Activated CD8-positive, alpha-beta T cell treated with anti-CD3 and anti-CD28 coated beads for 36 hours (primary cell): ENCODE measurements around the gene DAAM1. TPM values are rescaled to one million over a fixed set of nuclear protein-coding genes. Genes with fewer than 3 reads are reported as not detected.

Experiments used
- ATAC-seq: fragments of 200-7000 bp; cut with Tn5 transposase; one replicate; pipeline ENCODE4 v1.10.0; 2021; ENCODE audit warnings: mild to moderate bottlenecking, moderate library complexity
- CTCF ChIA-PET: fragments of 350-600 bp; sonication (Branson Sonifier 250); formaldehyde crosslinking; loops from one replicate; lab custom pipeline; 2021; ENCODE audit warnings: antibody characterized with exemption; lab: Charles Lee
- POLR2A ChIA-PET: fragments of 350-600 bp; sonication (Branson Sonifier 250); formaldehyde crosslinking; loops from one replicate; lab custom pipeline; 2021; ENCODE audit warnings: antibody characterized with exemption; lab: Charles Lee
- DNase-seq: peaks from one replicate; pipeline ENCODE4 v3.0.0-alpha.2; 2020
- H3K27ac Mint-ChIP-seq: one replicate; pipeline ENCODE4 v1.8.0; 2021; ENCODE audit warnings: mild to moderate bottlenecking, mixed read lengths
- H3K27me3 Mint-ChIP-seq: one replicate; pipeline ENCODE4 v1.8.0; 2021; ENCODE audit warnings: mixed read lengths
- H3K36me3 Mint-ChIP-seq: one replicate; pipeline ENCODE4 v1.8.0; 2021; ENCODE audit warnings: low read depth, mixed read lengths
- H3K4me1 Mint-ChIP-seq: one replicate; pipeline ENCODE4 v1.8.0; 2021; ENCODE audit warnings: low read depth, mixed read lengths
- H3K4me3 Mint-ChIP-seq: one replicate; pipeline ENCODE4 v1.8.0; 2021; ENCODE audit warnings: mild to moderate bottlenecking, moderate library complexity, mixed read lengths
- H3K9me3 Mint-ChIP-seq: one replicate; pipeline ENCODE4 v1.8.0; 2021; ENCODE audit warnings: mixed read lengths
- CTCF ChIP-seq: fragments of 200-600 bp; IDR thresholded peaks from one replicate; pipeline ENCODE4 v1.8.0; 2022; ENCODE audit warnings: antibody characterized with exemption, mild to moderate bottlenecking
- intact Hi-C: fragments of 100-400 bp; cut with micrococcal nuclease; formaldehyde crosslinking; loops from one replicate; pipeline ENCODE4 v1.10.0; 2022
- total RNA-seq, 2 experiments: library from RNA; stranded (reverse); gene quantifications; one replicate each; pipeline ENCODE4 v1.2.3, GENCODE V29; 2021

DAAM1 gene
- total RNA-seq, 2 experiments from 2014 or later, result 7.2 to 9.9 TPM

- H3K4me1 Mint-ChIP-seq, result peaks cover 9% of the 10 kb centered on the region
- ATAC-seq (no peak), DNase-seq (no peak)
- H3K27me3 Mint-ChIP-seq, result no peaks in the 10 kb centered on the region
- no peak overlapping the region for H3K4me3 Mint-ChIP-seq
- H3K36me3 Mint-ChIP-seq, result no peaks in the 10 kb centered on the region
- intact Hi-C loops, result no loop called here
- H3K9me3 Mint-ChIP-seq, result no peaks in the 10 kb centered on the region
- H3K27ac Mint-ChIP-seq, result peak overlapping the region; percentile 28
- ChIA-PET CTCF (interaction anchor here (1.2 kb wide), 1 partner anchor 12 kb away, joined by 3 read pairs; no protein-coding TSS in a partner anchor), POLR2A (no interaction called here)
- TF ChIP-seq CTCF, result no peak
Measured at GRCh38 chr14:59320763-59321625, 132.5 kb downstream of the DAAM1 start.

- POLR2A ChIA-PET, result no interaction called here
Measured at GRCh38 chr14:59321626-59321949, 133.1 kb downstream of the DAAM1 start.

GRCh38 chr14:59325906-59326305 is 137.4 kb downstream of the DAAM1 start:
- DNase-seq (no peak), ATAC-seq (no peak)
- Mint-ChIP-seq H3K27ac (no peak overlapping the region), H3K9me3 (no peaks in the 10 kb centered on the region), H3K4me1 (peaks cover 7% of the 10 kb centered on the region), H3K36me3 (peaks cover 2% of the 10 kb centered on the region), H3K27me3 (no peaks in the 10 kb centered on the region), H3K4me3 (no peak overlapping the region)
- TF ChIP-seq CTCF, result no peak
- ChIA-PET CTCF (interaction anchor here (0.9 to 1.0 kb wide), 2 partner anchors 22 to 118 kb away, joined by 3 read pairs; no protein-coding TSS in a partner anchor), POLR2A (no interaction called here)
- intact Hi-C loops, result no loop called here

More at GRCh38 chr14:59321626-59321949, 133.1 kb downstream of the DAAM1 start:
- Mint-ChIP-seq H3K4me3 (no peak overlapping the region), H3K9me3 (no peaks in the 10 kb centered on the region), H3K36me3 (peaks cover 2% of the 10 kb centered on the region), H3K27ac (no peak overlapping the region), H3K27me3 (no peaks in the 10 kb centered on the region), H3K4me1 (peaks cover 9% of the 10 kb centered on the region)
- intact Hi-C loops, result no loop called here
- TF ChIP-seq CTCF, result no peak
- ATAC-seq, result no peak
- no peak for DNase-seq
- CTCF ChIA-PET, result interaction anchor here (1.2 kb wide), 1 partner anchor 13 kb away, joined by 3 read pairs; no protein-coding TSS in a partner anchor

GRCh38 chr14:59328454-59328853 is 140.0 kb downstream of the DAAM1 start:
- Mint-ChIP-seq H3K4me1 (no peaks in the 10 kb centered on the region), H3K27me3 (no peaks in the 10 kb centered on the region), H3K4me3 (no peak overlapping the region), H3K9me3 (no peaks in the 10 kb centered on the region), H3K36me3 (peaks cover 13% of the 10 kb centered on the region), H3K27ac (no peak overlapping the region)
- ChIA-PET POLR2A (no interaction called here), CTCF (no interaction called here)
- ATAC-seq (peak; percentile 56), DNase-seq (peak; percentile 14)
- no peak for TF ChIP-seq CTCF
- intact Hi-C loops, result no loop called here

GRCh38 chr14:59330455-59330854 is 142.0 kb downstream of the DAAM1 start:
- Mint-ChIP-seq H3K4me3 (no peak overlapping the region), H3K27me3 (no peaks in the 10 kb centered on the region), H3K27ac (no peak overlapping the region), H3K9me3 (no peaks in the 10 kb centered on the region), H3K36me3 (peaks cover 13% of the 10 kb centered on the region), H3K4me1 (no peaks in the 10 kb centered on the region)
- intact Hi-C loops, result no loop called here
- ATAC-seq, result no peak
- ChIA-PET POLR2A (no interaction called here), CTCF (interaction anchor here (1.2 kb wide), 1 partner anchor 10 kb away, joined by 3 read pairs; no protein-coding TSS in a partner anchor)
- no peak for DNase-seq
- TF ChIP-seq CTCF, result no peak
